NCI-H2107 (cell line): ENCODE measurements around the gene MRPL53.
"Not testable (repeated sequence)": the region's sequence is repeated elsewhere in the genome, so short reads cannot be mapped to it uniquely, and the experiment has no call there.

Experiments used
- DNase-seq: peaks from one replicate; lab custom pipeline; 2025; lab: John Stamatoyannopoulos, UW

MRPL53 gene

GRCh38 chr2:74450570-74451190 is 21.8 kb downstream of the MRPL53 start:
- DNase-seq = no peak

DNA sequence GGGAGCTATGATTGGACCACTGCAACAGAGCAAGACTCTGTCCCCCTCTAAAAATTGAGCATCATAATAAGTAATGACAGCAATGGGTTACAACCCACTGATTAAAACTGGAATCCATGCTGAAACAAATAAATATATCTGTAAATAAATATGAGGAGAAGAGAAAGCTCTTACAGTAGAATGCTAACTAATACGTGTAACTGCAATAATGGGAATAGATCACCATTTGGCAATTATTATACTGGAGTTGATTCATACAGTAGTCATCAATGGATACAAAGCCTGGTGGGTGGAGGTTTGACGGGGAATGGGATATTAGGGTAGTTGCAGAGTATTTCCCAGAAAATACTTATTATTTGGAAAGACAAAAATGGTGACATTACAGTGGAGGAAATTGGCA is 23.7 kb downstream of the MRPL53 start:
- no peak for DNase-seq

DNA sequence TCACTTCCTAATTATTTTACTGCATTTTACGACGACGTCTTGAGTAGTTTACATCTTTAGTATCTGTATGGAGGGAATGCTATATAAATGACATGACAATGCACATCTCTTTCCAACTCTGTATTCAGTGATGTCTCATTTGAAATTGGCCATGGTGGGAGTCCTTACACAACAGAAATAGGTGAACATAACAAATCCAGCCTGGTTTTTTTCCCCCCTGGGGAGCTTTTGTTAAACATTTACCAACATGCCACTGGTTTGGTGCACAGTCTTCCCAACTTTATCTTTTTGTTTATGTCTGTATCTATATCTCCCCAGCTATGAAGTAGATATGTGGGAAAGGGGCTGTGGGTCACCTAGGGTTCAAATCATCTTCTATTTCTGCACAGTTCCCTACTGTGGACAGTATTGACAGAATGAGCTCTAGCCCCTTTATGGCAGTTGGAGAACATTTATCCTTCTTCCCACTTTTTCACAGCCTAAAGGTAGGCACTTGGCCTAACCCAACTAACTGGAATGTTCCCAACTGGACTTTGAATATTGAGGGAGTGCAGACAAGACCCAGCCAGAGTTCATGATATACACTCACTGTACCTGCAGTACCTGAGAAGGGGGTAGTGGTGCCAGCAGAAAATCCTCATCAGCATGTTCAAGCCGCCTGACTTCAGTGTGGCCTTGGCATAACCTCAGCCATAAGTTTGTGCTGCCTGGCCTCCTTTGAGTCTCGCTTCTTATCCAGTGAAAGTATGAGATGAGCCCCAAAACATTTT is 25.1 kb downstream of the MRPL53 start:
- no peak for DNase-seq

- DNase-seq = no peak
Observed at GRCh38 chr2:74444498-74445318, 27.8 kb downstream of the MRPL53 start.

GRCh38 chr2:74442483-74443297 is 29.8 kb downstream of the MRPL53 start:
- DNase-seq = not testable (repeated sequence)

DNA sequence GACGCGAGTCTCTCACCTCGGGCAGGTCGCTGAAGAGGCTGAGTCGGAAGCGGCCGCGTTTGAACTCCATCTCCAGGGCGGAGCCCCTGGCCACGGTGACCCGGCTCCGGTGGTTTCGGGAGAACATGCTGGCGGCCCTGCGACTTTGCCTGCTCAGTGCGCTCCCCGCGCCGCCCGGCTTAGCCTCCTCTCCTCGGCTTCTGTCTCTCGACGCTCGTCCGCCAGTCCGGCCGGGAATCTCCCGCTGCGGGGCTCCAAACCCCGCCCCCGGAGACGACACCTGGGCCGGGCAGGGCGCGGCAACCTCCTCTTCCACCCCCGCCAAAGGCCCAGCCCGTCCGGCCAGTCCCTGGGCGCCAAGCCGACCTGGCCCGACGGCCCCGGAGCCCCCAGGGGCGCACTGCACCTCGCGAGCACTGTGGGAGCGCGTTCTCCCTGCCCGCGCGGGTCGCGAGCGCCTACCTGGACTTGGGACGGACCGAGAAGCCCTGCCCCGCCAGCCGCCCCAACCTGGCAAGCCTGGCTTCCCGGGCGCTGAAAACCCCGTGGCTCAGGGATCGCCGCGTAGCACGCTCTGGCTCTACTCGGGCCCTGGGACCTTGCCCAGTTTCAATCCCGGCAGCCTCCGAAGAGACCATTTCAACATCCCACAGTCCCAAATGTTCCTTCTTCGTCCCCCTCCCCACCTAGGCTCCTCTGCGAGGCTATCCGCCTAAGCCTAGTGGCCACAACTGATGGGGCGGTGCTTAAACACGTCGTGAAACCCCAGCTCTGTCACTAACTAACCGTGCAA is 30.6 kb downstream of the MRPL53 start, which contains the start of gene RTKN:
TSS of gene RTKN (minus strand) at position 248 of the 793 bp plus-strand sequence. CDS start at position 127, 121 bp downstream.
- no peak for DNase-seq

DNA sequence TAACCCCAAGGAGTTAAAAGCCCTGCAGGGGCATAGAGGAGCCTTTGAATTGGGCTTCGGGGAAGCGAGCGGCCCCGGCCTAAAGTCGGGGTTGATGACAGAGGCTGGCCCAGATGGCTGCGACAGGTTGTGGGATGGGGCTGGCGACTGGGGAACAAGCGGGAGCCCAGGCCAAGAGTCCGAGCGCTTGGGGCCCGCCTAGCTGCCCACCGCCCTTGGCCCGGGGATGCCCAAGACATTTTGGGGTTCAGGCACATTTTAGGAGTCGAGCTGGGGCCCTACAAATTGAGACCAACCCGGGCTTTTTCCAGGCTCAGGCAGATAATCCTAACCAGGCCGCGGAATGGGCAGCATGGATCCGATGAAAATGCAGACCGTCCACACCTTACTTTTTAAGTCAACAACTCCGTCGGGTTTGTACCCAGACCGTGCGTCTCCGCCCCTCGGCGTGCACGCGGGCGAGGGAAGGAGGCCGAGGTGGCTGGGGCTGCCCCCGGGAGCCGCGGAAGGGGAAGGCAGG is 31.2 kb downstream of the MRPL53 start:
- DNase-seq = no peak

- no peak for DNase-seq
Observed at GRCh38 chr2:74440378-74441169, 31.9 kb downstream of the MRPL53 start.

GRCh38 chr2:74439803-74440377 is 32.6 kb downstream of the MRPL53 start:
- DNase-seq = no peak

DNA sequence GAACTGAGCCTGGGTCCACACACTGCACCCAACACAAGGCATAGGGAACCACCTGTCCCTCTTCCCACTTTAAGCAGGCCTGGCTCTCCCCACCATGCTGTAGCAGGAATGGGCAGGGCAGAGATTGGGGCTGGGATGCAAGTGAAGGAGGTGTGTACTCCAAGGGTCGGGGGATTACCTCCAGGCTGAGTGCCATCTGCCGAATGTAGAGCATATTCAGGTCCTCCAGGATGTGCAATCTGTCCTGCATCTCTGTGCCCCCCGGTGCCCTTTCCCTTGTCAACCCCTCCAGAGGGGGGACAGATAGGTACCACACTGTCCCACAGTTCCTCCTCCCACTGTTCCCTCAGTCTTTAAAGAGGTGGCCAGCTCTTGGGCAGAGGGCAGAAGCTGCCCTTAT is 33.1 kb downstream of the MRPL53 start:
- DNase-seq = no peak

- no peak for DNase-seq
Observed at GRCh38 chr2:74438248-74438647, 34.2 kb downstream of the MRPL53 start.

DNA sequence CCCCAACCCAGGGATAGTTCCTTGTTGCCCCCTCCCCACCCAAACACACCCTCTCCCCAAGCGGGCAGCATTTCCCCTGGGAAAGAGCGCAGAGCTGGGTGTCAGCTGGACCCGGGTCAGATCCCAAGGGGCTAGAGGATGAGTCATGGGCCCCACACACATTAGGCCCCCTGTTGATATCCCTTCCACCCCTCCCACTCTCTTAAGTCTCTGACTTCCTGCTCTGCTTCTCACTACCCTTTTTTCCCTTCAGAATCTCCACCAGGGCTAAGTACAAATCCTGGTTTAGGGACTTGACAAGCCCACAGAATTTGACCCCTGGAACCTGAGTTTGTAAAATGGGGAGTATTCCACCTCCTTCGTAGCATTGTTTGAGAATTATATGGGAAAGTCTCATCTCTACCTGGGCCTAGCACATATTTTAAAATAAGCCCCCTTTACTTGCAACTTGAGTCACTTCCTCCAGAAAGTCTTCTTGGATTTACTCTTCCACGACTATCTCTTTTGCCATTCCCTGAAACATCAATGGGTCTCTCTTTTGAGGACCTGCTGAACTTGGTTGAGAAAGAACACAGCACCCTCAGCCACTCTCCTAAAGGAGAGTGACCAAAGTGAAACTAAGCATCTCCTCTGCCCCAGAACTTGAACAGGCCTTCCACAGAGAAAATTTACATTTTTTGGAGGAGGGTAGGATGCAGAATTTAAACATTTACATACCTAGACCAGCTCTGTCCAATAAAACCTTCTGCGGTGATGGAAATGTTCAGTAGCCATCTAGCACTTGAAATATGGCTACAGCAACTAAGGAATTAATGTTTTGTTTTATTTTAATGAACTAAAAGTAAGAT is 35.4 kb downstream of the MRPL53 start:
- no peak for DNase-seq

GRCh38 chr2:74436111-74436805 is 36.2 kb downstream of the MRPL53 start:
- DNase-seq = no peak

- DNase-seq = no peak
Observed at GRCh38 chr2:74430502-74430901, 42.0 kb downstream of the MRPL53 start.

DNA sequence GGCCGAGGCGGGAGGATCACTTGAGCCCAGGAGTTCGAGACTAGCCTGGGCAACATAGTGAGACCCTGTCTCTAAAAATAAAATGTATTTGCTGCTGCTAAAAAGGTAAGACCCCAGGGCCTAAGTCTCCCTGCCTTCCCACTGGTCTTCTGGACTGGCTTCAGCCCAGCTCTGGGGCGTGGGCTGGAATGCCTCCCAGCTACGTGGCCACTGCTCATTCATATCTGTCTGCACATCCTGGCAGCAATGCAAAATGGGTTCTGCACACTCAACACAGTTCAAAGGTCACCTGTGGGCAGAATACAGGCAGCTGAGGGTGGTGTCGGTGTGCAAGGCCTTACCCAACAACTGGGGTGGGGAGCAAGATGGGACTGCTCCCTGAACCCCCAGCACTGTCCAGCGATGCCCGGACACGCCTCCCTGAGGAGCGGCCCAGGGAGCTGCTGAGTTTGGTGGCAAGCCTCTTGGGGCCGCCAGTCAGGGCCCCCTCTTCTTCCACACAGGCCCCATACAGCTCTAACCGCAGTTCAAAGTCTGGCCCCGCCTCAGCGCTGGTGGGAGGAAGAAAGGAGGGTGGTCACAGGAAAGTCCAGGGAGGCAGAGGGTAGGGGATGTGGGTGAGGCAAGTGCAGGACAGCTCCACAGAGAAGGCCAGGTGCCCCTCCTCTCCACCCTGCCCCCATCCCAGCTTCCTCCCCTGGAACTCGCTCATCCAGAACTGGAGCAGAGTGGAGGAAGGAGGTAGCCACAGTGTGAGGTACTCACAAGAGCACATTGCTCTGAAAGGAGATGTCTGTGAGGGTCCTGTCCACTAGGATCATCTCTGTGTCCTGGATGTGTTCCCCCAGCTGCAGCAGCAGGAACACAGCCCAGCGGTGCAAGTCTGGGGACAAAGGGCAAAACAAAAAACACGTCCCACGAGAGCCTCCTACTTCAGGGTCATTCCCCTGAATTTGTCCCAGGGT is 42.7 kb downstream of the MRPL53 start:
- no peak for DNase-seq

DNA sequence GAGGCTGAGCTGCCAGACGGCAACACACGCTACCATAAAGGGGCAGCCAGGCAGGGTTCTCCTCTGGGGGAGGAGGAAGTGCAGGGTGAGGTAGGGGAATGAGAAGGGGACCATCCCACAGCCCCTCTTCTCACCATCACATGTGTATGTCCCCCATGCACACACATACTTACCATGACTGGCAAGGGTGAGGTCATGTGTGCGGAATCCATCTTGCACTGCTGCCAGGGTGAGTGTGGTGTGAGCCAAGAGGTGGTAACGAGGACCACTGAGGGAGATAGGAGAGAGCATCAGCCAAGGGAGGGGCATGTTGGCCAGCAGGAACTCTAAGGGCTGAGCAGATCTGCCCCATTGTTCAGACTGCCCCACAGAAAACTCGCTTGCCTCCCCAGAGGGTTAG is 43.8 kb downstream of the MRPL53 start:
- no peak for DNase-seq

GRCh38 chr2:74427551-74427950 is 44.9 kb downstream of the MRPL53 start:
- DNase-seq = no peak
